Pancreas (tissue), 10 donors: ENCODE measurements around the gene DFFA. TPM values are rescaled to one million over a fixed set of nuclear protein-coding genes. Genes with fewer than 3 reads are reported as not detected.

Experiments
- ATAC-seq, 4 donors: fragments of 200-7000 bp; cut with Tn5 transposase; one replicate each; pipeline versions ENCODE4 v1.8.0 to v1.9.1; 2020; ENCODE audit warnings: mild to moderate bottlenecking in 4 of 4, moderate library complexity in 4 of 4
- DNase-seq, 6 donors: peaks; one replicate each; pipeline ENCODE4 v3.0.0-alpha.2; 2020
- FAIRE-seq: peaks from 2 replicates; lab custom pipeline; 2012; peaks lifted over from hg19 to GRCh38; lab: Jason Lieb, UNC
- H3K27ac ChIP-seq, 4 donors: fragments of 200-600 bp; sonication (generic); 1 replicate in 3 of 4; 2 replicates in 1 of 4; pipeline versions ENCODE4 v1.5.0 to v1.8.0; 2020
- H3K27me3 ChIP-seq, 4 donors: fragments of 200-600 bp; one replicate each; pipeline ENCODE4 v1.8.0; 2021
- H3K36me3 ChIP-seq, 3 donors: fragments of 200-600 bp; sonication (generic) in 1 of 3; one replicate each; pipeline versions ENCODE4 v1.5.0 to v1.8.0; 2020 to 2021
- H3K4me1 ChIP-seq, 3 donors: fragments of 200-600 bp; one replicate each; pipeline ENCODE4 v1.8.0; 2021
- H3K4me3 ChIP-seq, 4 donors: fragments of 200-600 bp; sonication (generic) in 2 of 4; one replicate each; pipeline versions ENCODE4 v1.5.0 to v1.8.0; 2020 to 2021
- H3K9me3 ChIP-seq, 4 donors: fragments of 200-600 bp; one replicate each; pipeline ENCODE4 v1.8.0; 2021
- CTCF ChIP-seq, 4 donors: fragments of 200-600 bp; sonication (generic) in 3 of 4; IDR thresholded peaks; one replicate each; pipeline versions ENCODE4 v1.5.0 to v1.8.0; 2021; ENCODE audit warnings: antibody characterized with exemption in 4 of 4
- WGBS, 2 donors: extraction: QIAGEN DNeasy Blood & Tissue Kit; methylation state at CpG; one replicate each; pipeline ENCODE4 v1.1.7; 2013; 5-methylcytosine and 5-hydroxymethylcytosine counted together
- intact Hi-C, 3 donors: fragments of 100-400 bp; cut with DNase I; formaldehyde crosslinking; loops; one replicate each; pipeline versions ENCODE4 v1.11.1 to v1.14.2; 2022
- polyA plus RNA-seq, 2 donors: library from polyadenylated mRNA; stranded (reverse); fragments of 200-250 nt; gene quantifications; one replicate each; pipeline ENCODE4 v1.2.3, GENCODE V29; 2013
- total RNA-seq, 6 donors: library from RNA; stranded (reverse); fragmentation: NEBNext Ultra II Directional in 4 of 6; extraction: Animal tissue kit (Norgen Biotek cat#: 25700) in 4 of 6; gene quantifications; one replicate each; pipeline versions ENCODE4 v1.2.1 to v1.2.4, GENCODE V29; 2021 to 2023
- donor health status: healthy with polysubstance abuse.
- donor health status: DM: no; HTN: no; CAD: no; lungs with moderate emphysema.
- donor health status: DM: no; HTN: no; CAD: no.
- donor health status: control.
- donor health status: control.
- donor health status: Bipolar disorder and iron deficiency.
- donor health status: DM: yes; HTN: yes; CAD: no.
- donor health status: DM: no; HTN: no; CAD: no.
- donor health status: DM: no; HTN: no; CAD: no.
- donor health status: DM: yes; HTN: yes; CAD: no.

Gene DFFA
- total and polyA plus RNA-seq, 8 donors = 6.9 to 17.4 (median 14.4) TPM

GRCh38 chr1:10510520-10511493 lies 38.5 kb upstream of the DFFA start:
- no peak for DNase-seq
- no peaks in the 10 kb centered on the region for H3K36me3 ChIP-seq
- no peaks in the 10 kb centered on the region for H3K9me3 ChIP-seq
- no peak overlapping the region for H3K4me3 ChIP-seq
- no peak for FAIRE-seq
- intact Hi-C loops = loop anchor here in 1 of 3 donors (5.0 to 10.0 kb wide), 3 partner anchors 174 to 356 kb away; partner anchors contain the start of gene CASZ1
- no peak for TF ChIP-seq CTCF (IDR thresholded peaks at IDR 0.05)
- 66 to 73% methylated on average over 12 of the region's 12 CpGs for WGBS, 2 donors
- peak in 3 of 4 donors; percentile 26 to 42 (median 34) for ATAC-seq
- no peak overlapping the region for H3K27ac ChIP-seq
- H3K4me1 ChIP-seq = peaks cover 9 to 22% (median 10%) of the 10 kb centered on the region in 3 donors
- no peaks in the 10 kb centered on the region for H3K27me3 ChIP-seq

GRCh38 chr1:10509809-10510509 lies 37.6 kb upstream of the DFFA start:
- Histone ChIP-seq H3K27me3 (no peaks in the 10 kb centered on the region), H3K27ac (no peak overlapping the region), H3K36me3 (no peaks in the 10 kb centered on the region), H3K4me1 (peaks cover 9 to 20% (median 10%) of the 10 kb centered on the region in 3 donors), H3K9me3 (no peaks in the 10 kb centered on the region), H3K4me3 (no peak overlapping the region)
- no peak for FAIRE-seq
- WGBS, 2 donors = 52 to 57% methylated on average over 6 of the region's 6 CpGs
- intact Hi-C loops = loop anchor here in 2 of 3 donors (5.0 to 10.0 kb wide), 3 partner anchors 175 to 357 kb away; partner anchors contain the start of gene CASZ1 (in 1 of the 2)
- no peak for ATAC-seq
- no peak for TF ChIP-seq CTCF (IDR thresholded peaks at IDR 0.05)
- no peak for DNase-seq

DNA sequence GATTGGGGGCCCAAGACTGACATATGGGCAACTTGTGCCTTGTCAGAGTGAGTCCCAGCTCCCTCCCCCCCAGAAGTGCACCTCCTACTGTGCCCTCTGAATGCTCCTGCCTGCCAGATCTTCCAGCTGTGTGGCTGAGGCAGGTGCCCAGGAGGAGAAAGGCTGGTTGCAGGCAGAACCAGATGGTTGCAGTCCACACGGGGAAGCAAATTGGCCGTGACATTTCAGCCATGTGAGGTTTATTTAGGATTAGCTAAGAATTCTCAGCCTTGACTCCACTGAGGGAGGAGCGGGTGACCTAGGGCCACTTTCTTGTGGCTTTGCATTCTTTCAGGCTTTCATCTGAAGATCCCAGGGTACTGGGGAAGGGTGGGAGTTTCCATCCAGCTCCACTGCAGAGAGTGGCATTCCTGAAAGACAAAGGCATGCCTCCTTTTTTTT lies 36.2 kb upstream of the DFFA start:
- H3K4me1 ChIP-seq = peaks cover 9 to 20% (median 10%) of the 10 kb centered on the region in 3 donors
- 39 to 41% methylated on average over 3 of the region's 3 CpGs for WGBS, 2 donors
- intact Hi-C loops = loop anchor here in 1 of 3 donors (5.0 kb wide), 1 partner anchor 359 kb away; no protein-coding TSS in a partner anchor
- ATAC-seq (peak; percentile 18 to 50 (median 38)), DNase-seq (peak in 1 of 6 donors; percentile 15), FAIRE-seq (no peak)
- TF ChIP-seq CTCF (IDR thresholded peaks at IDR 0.05) = no peak
- no peaks in the 10 kb centered on the region for H3K36me3 ChIP-seq
- no peaks in the 10 kb centered on the region for H3K27me3 ChIP-seq
- no peaks in the 10 kb centered on the region for H3K9me3 ChIP-seq
- no peak overlapping the region for H3K4me3 ChIP-seq
- H3K27ac ChIP-seq = no peak overlapping the region

DNA sequence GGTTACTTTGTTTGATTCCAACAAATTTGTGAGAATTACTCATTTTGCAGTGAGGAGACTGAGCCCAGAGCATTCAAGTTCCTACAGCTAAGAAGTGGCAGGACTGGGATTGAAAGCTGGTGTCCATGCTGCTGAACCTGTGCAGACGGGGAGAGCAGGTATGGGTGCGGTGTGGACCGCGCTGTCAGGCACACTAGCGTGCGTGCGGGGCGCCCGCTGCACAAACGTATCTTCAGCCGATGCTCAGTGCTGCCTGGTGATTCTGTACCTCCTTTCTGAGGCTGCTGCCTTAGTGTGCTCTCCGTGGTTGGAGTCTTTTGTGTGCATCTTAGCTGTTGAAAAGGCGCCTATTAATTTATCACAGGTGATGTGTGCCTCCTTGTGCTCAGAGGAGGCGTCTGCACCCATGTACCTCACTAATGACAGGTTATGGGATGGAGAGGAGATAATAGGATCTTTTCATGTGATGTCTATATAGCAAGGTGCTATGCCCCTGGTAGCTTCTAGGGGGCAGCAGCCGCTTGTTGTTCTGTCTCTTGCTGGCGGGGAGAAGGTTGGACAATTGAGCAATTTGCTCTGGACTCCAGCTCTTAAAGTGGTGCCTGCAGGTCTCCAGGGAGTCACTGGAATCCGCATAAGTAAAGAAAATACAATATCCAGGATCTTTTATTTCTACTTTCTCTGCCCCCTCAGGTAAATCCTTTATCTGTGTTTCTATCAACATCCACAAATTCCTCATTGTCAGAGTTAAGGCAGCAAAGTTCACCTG lies 35.0 kb upstream of the DFFA start:
- no peak for FAIRE-seq
- WGBS, 2 donors = 59 to 69% methylated on average over 17 of the region's 17 CpGs
- H3K9me3 ChIP-seq = no peaks in the 10 kb centered on the region
- H3K4me1 ChIP-seq = peaks cover 9 to 20% (median 10%) of the 10 kb centered on the region in 3 donors
- no peaks in the 10 kb centered on the region for H3K36me3 ChIP-seq
- peak; percentile 47 to 67 (median 54) for DNase-seq
- intact Hi-C loops = loop anchor here in 1 of 3 donors (5.0 kb wide), 1 partner anchor 360 kb away; no protein-coding TSS in a partner anchor
- peak; percentile 89 to 93 (median 92) for ATAC-seq
- H3K27me3 ChIP-seq = no peaks in the 10 kb centered on the region
- TF ChIP-seq CTCF (IDR thresholded peaks at IDR 0.05) = peak; percentile 14 to 78 (median 60)
- H3K4me3 ChIP-seq = no peak overlapping the region
- H3K27ac ChIP-seq = no peak overlapping the region
